Activated T-helper 1 cell treated with Interleukin-2 at 50 U/mL for 16 hours (primary cell): Measurements from ENCODE around the gene NVL.
"Not testable (repeated sequence)": the region's sequence is repeated elsewhere in the genome, so short reads cannot be mapped to it uniquely, and the experiment has no call there.

ENCODE experiments used
- DNase-seq: peaks from one replicate; pipeline ENCODE4 v3.0.0-alpha.2; 2020; ENCODE audit warnings: low read depth

The NVL gene

DNA sequence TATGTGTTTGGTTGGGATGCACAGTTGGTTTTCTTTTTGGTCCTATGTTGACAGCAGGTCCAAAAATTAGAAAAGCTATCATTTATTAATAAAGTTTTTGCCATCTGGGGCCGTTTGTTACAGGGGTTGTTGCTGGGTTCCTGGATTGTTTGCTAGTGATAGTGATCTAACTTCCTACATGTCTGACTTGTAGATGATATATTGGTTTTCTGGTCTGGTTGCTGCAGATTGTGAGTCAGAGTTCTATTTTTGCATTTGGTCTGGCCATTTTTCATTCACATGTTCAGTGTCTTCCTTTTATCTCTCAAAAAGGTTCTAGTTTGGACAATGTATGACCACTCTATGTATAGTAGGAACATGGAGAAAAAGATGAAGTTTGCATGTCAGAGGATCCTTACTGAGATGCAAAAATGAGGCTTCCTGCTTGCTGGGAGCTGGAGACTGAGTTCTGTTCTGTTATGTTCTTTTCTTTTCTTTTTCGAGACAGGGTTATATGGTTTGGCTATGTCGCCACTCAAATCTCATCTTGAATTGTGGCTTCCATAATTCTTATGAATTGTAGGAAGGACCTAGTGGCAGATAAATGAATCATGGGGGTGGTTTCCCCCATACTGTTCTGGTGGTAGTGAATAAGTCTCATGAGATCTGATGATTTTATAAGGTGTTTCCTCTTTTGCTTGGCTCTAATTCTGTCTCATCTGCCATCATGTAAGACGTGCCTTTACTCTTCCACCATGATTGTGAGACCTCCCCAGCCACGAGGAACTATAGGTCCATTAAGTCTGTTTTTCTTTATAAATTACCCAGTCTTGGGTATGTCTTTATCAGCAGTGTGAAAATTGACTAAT is 4.2 kb upstream of the NVL start:
- no peak for DNase-seq

DNA sequence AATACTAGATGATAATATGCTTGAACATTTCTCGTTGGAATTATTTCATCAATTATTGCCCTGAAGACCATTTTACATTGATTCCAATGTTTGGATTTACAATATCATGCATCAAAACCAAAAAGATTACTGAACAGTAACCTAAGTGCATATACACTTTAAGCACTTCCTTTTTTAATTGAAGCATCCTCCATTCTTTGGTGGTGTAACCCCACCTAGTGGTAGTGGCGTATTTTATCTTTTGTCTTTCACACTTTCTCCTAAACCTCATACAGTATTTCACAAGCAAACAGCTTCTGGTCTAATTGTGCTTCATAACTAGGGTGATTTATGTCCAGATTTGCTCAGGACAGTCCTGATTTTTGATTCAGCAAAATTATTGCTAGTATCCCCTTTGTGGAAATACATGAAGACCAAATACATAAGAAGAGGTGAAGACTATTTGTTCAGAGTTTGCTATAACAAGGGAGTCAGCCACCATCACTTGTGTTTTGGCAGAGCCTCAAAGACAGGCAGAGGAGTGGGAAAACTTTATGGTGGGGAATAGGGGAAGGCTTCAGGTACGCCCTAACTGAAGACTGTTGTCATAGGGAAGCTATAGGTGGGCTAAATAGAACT is 3.4 kb upstream of the NVL start:
- DNase-seq: no peak

- DNase-seq: no peak
Measured at GRCh38 chr1:224331824-224332223, 1.9 kb upstream of the NVL start.

DNA sequence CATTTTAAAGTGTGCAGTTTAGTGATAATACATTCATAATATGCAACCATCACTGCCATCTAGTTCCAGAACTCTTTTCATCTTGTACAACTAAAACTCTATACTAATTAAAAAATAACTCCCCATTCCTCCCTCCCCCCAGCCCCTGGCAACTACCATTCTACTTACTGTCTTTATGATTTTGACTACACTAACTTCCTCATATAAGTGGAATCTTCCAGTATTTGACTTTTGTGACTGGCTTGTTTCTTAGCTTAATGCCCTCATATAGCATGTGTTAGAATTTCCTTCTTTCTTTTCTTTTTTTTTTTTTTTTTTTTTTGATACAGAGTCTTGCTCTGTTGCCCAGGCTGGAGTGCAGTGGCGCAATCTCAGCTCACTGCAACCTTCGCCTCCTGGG is 1.4 kb upstream of the NVL start:
- DNase-seq: no peak

DNA sequence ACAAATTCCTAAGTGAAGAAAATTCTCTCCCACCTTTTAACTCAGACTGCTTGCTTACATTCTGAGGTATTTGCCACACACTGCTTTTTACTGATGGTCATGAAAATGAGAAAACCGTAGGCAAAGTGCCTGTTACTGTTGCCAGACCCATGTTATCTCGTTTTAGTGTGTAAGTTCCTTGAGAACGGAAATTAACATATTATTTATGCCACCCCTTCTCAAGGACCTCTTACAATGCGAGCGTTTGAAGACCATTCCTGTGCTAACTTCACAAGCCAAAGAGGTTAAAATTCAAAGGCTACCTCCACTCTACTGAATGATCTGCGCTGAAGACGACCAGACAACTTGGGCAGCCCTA is 509 bp downstream of the NVL start:
- DNase-seq: no peak

DNA sequence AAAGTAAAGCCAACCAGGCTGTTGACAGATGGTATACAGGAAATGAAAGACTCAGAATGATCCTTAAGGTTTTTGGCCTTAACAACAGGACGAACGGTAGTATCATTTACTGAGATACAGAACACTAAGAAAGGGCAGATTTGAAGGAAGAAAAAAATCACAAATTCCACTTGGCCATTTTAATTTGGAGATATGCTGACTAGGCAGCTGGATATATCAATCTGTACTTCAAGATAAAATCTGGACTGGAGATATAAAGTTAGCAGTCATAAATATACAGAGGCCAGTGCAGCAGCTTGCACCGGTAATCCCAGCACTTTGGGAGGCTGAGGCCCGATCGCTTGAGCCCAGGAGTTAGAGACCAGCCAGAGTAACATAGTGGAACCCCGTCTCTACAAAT is 1.3 kb downstream of the NVL start:
- DNase-seq: no peak

GRCh38 chr1:224325959-224326358 is 4.0 kb downstream of the NVL start:
- no peak for DNase-seq

DNA sequence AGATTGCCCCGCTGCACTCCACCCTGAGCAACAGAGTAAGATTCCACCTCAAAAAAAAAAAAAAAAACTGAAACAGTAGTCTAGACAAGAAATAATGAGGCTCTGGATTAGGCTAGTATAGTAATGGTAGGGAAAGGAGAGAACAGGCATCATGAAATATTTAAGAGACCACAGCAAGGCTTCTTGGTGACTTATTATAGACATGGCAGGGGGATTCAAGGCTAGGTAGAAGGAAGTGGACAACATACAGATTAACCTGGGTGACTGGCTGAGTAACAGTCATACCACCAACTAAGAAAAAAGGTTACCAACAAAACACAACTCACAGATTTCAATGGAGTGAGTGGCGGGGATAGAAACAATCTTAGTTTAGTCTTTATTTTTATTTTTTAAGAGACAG is 8.3 kb downstream of the NVL start:
- DNase-seq: no peak

DNA sequence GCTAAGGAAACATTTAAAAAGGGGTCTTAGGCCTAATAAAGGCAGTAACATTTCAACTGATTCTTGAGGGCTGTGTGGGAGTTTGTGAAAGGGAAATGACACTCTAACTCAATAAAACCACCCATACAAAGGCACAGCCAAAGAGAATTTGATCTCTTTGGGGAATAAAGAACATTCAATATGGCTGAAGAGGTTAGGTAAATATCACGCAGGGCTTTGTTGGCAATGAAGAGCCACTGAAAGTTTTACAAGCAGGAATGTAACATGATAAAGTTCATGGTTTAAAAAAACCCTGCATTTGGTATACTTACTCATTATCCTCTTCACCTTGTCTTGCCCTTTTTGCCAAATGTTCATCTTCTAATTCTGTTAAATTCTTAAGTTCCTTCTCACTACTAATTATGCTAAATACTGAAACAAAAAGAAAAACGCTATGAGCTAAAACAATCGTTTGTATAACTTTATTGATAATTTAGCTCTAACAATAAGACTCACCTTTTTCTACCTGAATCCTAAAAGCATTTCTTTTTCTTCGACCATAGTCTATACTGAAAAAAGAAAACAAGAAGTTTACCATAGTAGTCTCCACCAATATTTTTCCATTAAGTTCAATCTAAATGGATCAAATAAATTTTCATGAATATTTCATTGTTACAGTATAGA is 12.5 kb downstream of the NVL start:
- DNase-seq: no peak

DNA sequence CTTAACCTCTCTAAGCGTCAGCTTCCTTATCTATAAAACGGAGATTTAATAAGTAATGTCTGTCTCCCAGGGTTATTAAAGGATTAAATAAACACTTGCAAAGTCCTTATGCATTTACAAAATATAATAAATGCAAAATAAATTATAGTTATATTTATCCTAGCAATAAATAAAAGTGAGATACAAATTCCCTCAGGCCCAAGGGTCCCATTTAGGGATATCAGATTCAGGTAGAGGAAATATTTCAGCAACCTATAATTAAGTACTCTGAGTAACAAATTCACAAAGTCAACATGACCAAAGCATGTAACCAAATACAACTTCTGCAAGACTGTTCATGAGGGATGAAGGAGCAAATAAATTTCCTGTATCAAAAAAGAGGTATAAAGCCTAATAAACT is 17.9 kb downstream of the NVL start:
- DNase-seq: no peak

DNA sequence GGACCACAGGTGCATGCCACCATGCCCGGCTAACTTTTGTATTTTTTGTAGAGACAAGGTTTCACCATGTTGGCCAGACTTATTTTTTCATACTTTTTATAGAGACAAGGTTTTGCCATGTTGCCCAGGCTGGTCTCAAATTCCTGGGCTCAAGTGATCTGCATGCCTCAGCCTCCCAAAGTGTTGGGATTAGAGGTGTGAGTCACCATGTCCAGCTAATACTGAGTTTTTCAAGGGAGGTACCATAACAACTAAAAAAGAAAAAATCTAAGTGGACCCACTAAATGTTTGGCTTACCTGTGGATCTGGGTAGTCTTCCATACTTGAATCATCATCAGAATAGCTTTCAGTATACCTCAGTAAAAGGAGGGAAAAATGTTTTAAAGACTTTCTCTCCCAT is 18.5 kb downstream of the NVL start:
- not testable (repeated sequence) for DNase-seq

GRCh38 chr1:224308064-224308463 is 21.9 kb downstream of the NVL start:
- DNase-seq: no peak

DNA sequence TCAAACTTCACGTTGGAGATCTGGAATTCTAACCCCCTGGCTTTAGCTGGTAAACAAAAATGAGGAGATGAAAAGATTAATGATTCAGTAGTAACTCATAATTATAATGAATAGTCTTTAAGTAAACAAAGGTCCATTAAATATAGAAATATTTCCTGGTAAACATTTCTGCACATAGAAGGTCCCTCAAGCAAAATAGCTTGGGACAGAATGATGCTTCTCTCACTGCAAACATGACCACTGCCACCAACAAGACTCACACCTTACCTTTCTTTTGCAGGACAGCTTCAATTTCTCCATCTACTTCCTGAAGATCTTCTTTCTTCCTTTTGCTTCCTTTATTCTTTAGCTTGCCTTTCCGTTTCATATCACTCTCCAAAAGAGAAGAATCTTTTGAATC is 25.2 kb downstream of the NVL start:
- no peak for DNase-seq

DNA sequence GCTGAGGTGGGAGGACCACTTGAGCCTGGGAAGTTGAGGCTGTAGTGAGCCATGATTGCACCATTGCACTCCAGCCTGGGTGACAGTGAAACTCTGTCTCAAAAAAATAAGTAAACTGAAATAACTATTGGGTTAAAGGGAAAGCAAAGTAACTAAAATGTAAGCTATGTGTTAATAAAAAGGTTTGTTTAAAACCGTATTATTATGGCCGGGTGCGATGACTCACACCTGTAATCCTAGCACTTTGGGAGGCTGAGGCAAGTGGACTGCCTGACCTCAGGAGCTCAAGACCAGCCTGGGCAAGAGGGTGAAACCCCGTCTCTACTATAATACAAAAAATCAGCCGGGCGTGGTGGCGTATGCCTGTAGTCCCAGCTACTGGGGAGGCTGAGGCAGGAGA is 27.0 kb downstream of the NVL start:
- no peak for DNase-seq

DNA sequence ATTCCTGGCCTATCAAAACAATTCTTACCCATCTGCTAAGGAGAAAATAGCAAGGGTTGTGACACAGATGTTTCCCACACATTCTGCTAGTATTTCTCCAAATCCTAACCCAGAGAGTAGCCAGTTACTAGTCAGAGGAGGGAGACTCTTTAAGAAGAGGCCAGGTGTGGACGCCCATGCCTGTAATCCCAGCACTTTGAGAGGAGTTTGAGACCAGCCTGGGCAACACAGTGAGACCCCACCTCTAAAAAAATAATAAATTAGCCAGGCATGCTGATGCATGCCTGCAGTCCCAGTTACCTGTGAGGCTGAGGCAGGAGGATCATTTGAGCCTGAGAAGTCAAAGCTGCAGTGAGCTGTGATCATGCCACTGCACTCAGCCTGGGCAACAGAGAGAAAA is 28.6 kb downstream of the NVL start:
- no peak for DNase-seq

- DNase-seq: no peak
Measured at GRCh38 chr1:224300346-224300745, 29.6 kb downstream of the NVL start.

DNA sequence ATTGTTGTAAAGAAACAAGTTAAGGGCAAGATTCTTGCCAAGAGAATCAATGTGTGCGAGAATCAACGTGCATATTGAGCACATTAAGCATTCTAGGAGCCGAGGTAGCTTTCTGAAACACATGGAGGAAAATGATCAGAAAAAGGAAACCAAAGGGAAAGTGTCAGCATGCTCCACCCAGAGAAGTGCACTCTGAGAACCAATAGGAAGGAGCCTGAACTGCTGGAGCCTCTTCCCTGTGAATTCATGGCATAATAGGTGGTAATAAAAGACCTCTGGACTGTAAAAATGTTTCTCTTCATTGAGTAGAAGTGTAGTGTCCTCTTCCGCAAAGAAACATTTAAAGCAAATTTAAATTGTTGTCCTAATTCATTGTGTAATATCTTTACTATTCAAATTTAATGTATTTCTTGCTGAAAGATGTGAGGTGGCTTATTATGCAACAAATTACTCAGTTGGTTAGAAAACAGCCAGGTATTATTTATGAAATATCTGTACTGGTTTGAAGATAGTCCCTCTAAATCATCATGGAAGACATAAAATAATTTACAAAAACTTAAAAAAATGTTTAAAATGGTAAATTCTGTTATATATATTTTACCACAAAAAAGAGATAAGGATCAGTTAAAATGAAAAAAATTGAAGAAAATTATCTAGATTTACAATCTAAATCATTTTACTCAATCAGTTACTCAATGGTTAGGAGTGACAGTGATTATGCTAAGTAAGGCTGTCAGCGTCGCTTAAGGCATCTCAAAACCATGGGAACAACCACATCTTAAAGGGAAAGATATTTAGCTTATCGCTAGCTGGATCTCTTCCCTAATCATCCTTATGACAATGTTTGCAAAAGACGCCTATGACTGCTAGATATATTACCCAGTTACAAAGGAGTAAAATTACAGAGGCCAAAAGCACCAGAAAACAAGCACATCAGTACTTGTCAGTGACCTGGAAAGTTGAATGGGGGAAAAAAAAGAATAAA is 31.3 kb downstream of the NVL start:
- no peak for DNase-seq

DNA sequence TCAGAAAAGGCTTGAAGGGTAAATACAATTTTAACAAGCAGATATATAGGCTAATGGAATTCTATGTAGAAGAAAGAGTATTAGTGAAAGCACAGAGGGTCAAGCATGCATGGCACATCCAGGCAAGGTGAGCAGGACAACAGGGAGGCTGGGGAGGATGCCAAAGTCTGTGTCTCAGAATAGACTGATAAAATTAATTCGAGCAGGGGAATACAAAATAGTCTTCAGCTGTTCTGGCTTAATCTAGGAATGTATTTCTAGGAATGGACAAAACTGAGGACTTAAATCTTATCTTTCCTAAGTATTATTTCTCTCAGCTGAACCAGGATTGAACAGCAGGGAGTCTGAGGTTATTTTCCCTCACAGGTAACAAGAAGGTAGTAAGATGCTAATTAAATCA is 35.2 kb downstream of the NVL start:
- DNase-seq: no peak

GRCh38 chr1:224292419-224292818 is 37.6 kb downstream of the NVL start:
- no peak for DNase-seq

- no peak for DNase-seq
Measured at GRCh38 chr1:224289396-224289795, 40.6 kb downstream of the NVL start.

- DNase-seq: no peak
Measured at GRCh38 chr1:224287714-224288113, 42.3 kb downstream of the NVL start.

DNA sequence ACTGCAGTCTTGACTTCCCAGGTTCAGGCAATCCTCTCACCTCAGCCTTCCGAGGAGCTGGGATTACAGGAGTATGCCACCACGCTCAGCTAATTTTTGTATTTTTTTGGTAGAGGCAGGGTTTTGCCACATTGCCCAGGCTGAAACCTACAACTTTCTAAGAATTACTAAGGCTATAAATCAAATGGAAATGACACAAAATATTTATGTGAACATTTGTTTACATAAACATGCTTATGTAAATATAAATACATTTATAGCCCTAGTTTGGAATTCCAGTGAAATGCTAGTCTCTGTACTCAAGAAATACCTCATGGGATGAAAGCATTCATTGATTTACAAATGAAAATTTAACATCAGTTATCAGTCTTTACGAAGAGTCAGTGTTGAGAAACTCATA is 47.8 kb downstream of the NVL start:
- no peak for DNase-seq
